ENCODE results near the gene PLA2G6.

DNA sequence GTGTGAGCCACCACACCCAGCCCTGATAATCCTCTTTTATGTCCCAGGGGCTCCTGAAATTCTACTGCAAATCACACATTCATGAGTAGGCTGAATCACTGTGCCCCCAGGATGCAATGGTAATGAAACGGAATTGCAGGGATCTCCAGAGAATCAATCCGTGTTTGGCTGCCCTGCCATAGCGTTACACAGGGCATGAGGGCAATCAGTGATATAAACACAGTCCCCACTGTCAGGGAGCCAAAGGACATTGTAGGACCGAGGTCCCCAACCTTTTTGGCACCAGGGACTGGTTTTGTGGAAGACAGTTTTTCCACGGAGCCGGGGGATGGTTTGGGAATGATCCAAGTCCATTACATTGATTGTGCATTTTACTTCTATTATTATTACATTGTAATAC, 9.0 kb upstream of the PLA2G6 start:
- TF ChIP-seq, protein P1, sequence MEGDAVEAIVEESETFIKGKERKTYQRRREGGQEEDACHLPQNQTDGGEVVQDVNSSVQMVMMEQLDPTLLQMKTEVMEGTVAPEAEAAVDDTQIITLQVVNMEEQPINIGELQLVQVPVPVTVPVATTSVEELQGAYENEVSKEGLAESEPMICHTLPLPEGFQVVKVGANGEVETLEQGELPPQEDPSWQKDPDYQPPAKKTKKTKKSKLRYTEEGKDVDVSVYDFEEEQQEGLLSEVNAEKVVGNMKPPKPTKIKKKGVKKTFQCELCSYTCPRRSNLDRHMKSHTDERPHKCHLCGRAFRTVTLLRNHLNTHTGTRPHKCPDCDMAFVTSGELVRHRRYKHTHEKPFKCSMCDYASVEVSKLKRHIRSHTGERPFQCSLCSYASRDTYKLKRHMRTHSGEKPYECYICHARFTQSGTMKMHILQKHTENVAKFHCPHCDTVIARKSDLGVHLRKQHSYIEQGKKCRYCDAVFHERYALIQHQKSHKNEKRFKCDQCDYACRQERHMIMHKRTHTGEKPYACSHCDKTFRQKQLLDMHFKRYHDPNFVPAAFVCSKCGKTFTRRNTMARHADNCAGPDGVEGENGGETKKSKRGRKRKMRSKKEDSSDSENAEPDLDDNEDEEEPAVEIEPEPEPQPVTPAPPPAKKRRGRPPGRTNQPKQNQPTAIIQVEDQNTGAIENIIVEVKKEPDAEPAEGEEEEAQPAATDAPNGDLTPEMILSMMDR (IDR thresholded peaks at IDR 0.05), result no peak
- no peak for TF ChIP-seq POLR2A (IDR thresholded peaks at IDR 0.05)
- no peak for TF ChIP-seq POLR2AphosphoS5 (IDR thresholded peaks at IDR 0.05)

All from breast epithelium (tissue), 3 donors.